Ramos (cell line): ENCODE data around the gene KIRREL2.
"Not testable (repeated sequence)": the region's sequence is repeated elsewhere in the genome, so short reads cannot be mapped to it uniquely, and the experiment has no call there.

Source experiments
- in situ Hi-C: fragments of 300-500 bp; cut with MboI; formaldehyde crosslinking; loops from one replicate; pipeline ENCODE4 v1.14.3; 2022; ENCODE audit warnings: low sequenced_read_pairs; ENCODE audit not compliant: unreplicated experiment

KIRREL2 gene

GRCh38 chr19:35895911-35896642 lies 39.4 kb downstream of the KIRREL2 start:
- in situ Hi-C loops, result no loop called here

- in situ Hi-C loops, result no loop called here
These were observed 39.9 kb downstream of the KIRREL2 start for GRCh38 chr19:35896643-35897040.

GRCh38 chr19:35897706-35898451 lies 41.2 kb downstream of the KIRREL2 start:
- in situ Hi-C loops, result no loop called here

- in situ Hi-C loops, result no loop called here
These were observed 41.7 kb downstream of the KIRREL2 start for GRCh38 chr19:35898499-35898809.

GRCh38 chr19:35899547-35900214 lies 43.0 kb downstream of the KIRREL2 start:
- in situ Hi-C loops, result no loop called here

- in situ Hi-C loops, result no loop called here
These were observed 44.4 kb downstream of the KIRREL2 start for GRCh38 chr19:35901055-35901644.

- in situ Hi-C loops, result no loop called here
These were observed 45.3 kb downstream of the KIRREL2 start, which contains the start of gene HCST for GRCh38 chr19:35901854-35902661. HCST (plus strand) TSS chr19:35902529; CDS start chr19:35902594, 65 bp downstream.

- in situ Hi-C loops, result no loop called here
These were observed 46.3 kb downstream of the KIRREL2 start for GRCh38 chr19:35902870-35903475.

GRCh38 chr19:35903550-35904179 lies 47.0 kb downstream of the KIRREL2 start:
- in situ Hi-C loops, result no loop called here

- in situ Hi-C loops, result no loop called here
These were observed 47.8 kb downstream of the KIRREL2 start for GRCh38 chr19:35904311-35905068.

GRCh38 chr19:35905178-35905727 lies 48.5 kb downstream of the KIRREL2 start:
- in situ Hi-C loops, result no loop called here

GRCh38 chr19:35907377-35907745 lies 50.6 kb downstream of the KIRREL2 start:
- in situ Hi-C loops, result no loop called here

- in situ Hi-C loops, result no loop called here
These were observed 51.3 kb downstream of the KIRREL2 start, which contains the start of gene TYROBP for GRCh38 chr19:35908010-35908441. TYROBP (minus strand) TSS chr19:35908295; CDS start chr19:35908228, 67 bp downstream.

- in situ Hi-C loops, result no loop called here
These were observed 52.4 kb downstream of the KIRREL2 start for GRCh38 chr19:35908973-35909683.

- in situ Hi-C loops, result no loop called here
These were observed 52.9 kb downstream of the KIRREL2 start for GRCh38 chr19:35909684-35910035.

GRCh38 chr19:35910355-35910754 lies 53.6 kb downstream of the KIRREL2 start:
- in situ Hi-C loops, result not testable (repeated sequence)

- in situ Hi-C loops, result no loop called here
These were observed 54.5 kb downstream of the KIRREL2 start for GRCh38 chr19:35911173-35911572.

GRCh38 chr19:35911790-35912189 lies 55.1 kb downstream of the KIRREL2 start:
- in situ Hi-C loops, result no loop called here
